ENCODE data around the gene PLAAT2.
"Not testable (repeated sequence)": the region's sequence is repeated elsewhere in the genome, so short reads cannot be mapped to it uniquely, and the experiment has no call there.

The PLAAT2 gene

GRCh38 chr11:63553759-63554158 lies 9.4 kb downstream of the PLAAT2 start:
- DNase-seq (ENCODE audit: low read depth), result peak; percentile 87
- no peak for TF ChIP-seq CTCF (IDR thresholded peaks at IDR 0.05; ENCODE audit: insufficient read depth, low read depth, low read length, missing control alignments)
- peak overlapping the region; percentile 16; the same call in 1 of the 2 replicates for H3K4me3 ChIP-seq (ENCODE audit: low read depth, low read length)

- DNase-seq (ENCODE audit: low read depth), result no peak
- TF ChIP-seq CTCF (IDR thresholded peaks at IDR 0.05; ENCODE audit: insufficient read depth, low read depth, low read length, missing control alignments), result no peak
- no peak overlapping the region for H3K4me3 ChIP-seq (ENCODE audit: low read depth, low read length)
Observed at GRCh38 chr11:63552921-63553320, 10.3 kb downstream of the PLAAT2 start.

- no peak overlapping the region for H3K4me3 ChIP-seq (ENCODE audit: low read depth, low read length)
- no peak for DNase-seq (ENCODE audit: low read depth)
- no peak for TF ChIP-seq CTCF (IDR thresholded peaks at IDR 0.05; ENCODE audit: insufficient read depth, low read depth, low read length, missing control alignments)
Observed at GRCh38 chr11:63551889-63552266, 11.3 kb downstream of the PLAAT2 start.

GRCh38 chr11:63551091-63551888 lies 11.9 kb downstream of the PLAAT2 start:
- H3K4me3 ChIP-seq (ENCODE audit: low read depth, low read length), result no peak overlapping the region
- no peak for TF ChIP-seq CTCF (IDR thresholded peaks at IDR 0.05; ENCODE audit: insufficient read depth, low read depth, low read length, missing control alignments)
- DNase-seq (ENCODE audit: low read depth), result no peak

GRCh38 chr11:63550156-63550700 lies 13.0 kb downstream of the PLAAT2 start:
- H3K4me3 ChIP-seq (ENCODE audit: low read depth, low read length); DNase-seq (ENCODE audit: low read depth): not testable (repeated sequence)

GRCh38 chr11:63549411-63549810 lies 13.8 kb downstream of the PLAAT2 start:
- no peak for TF ChIP-seq CTCF (IDR thresholded peaks at IDR 0.05; ENCODE audit: insufficient read depth, low read depth, low read length, missing control alignments)
- DNase-seq (ENCODE audit: low read depth), result no peak
- H3K4me3 ChIP-seq (ENCODE audit: low read depth, low read length), result no peak overlapping the region

- no peak for TF ChIP-seq CTCF (IDR thresholded peaks at IDR 0.05; ENCODE audit: insufficient read depth, low read depth, low read length, missing control alignments)
- H3K4me3 ChIP-seq (ENCODE audit: low read depth, low read length), result no peak overlapping the region
- DNase-seq (ENCODE audit: low read depth), result no peak
Observed at GRCh38 chr11:63548178-63548577, 15.0 kb downstream of the PLAAT2 start.
